Measurements from ENCODE around the gene MAMDC2. TPM values are rescaled to one million over a fixed set of nuclear protein-coding genes. Genes with fewer than 3 reads are reported as not detected.

The MAMDC2 gene
- total and polyA plus RNA-seq, 12 donors: 0.83 to 15.7 (median 5.0) TPM

DNA sequence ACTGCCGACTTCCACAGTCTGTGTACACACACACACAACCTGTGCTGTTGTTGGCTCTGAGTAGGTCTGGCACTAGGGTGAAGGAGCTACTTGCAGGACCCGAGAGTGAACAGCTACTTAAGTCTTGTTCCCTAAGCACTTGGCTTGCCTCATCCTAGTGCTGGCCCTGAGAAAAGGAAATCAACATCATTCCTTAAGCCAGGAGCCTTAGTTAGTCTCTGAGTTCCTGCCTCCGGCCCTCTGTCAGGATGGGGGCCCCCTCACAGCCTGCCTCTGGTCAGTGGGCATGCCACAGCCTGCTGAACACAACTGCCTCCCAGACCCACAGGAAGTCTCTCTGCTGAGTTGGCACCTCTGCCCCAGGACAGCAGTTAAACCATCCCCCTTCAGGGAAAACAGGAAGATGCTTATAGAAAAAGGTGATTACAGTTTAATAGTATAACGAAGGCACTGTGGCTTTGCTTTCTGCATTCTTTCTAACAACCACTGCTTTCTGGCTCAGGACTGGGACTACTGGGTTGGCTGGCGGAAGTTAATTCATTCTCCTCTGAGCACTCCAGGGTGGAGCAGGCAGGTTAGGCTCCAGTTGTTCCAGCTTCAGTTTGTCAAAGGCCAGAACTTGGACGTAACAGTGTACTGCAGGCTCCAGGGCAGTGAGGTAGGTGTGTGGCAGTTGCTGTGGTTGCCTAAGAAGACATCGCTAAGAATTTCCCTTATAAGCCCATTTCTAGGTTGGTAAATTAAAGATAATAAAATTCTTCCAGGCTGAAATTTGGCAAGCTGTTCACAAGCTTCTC, 2.8 kb downstream of the MAMDC2 start:
- Histone ChIP-seq H3K4me3 (no peak overlapping the region), H3K9me3 (replicated peaks in 1 of 3) (no peaks in the 10 kb centered on the region), H3K27ac (peak overlapping the region in 2 of 5 donors; percentile 13 to 52), H3K36me3 (replicated peaks in 1 of 2) (no peaks in the 10 kb centered on the region), H3K4me1 (replicated peaks in 1 of 2) (peaks cover 0 to 41% of the 10 kb centered on the region in 2 donors), H3K27me3 (no peaks in the 10 kb centered on the region)
- TF ChIP-seq, protein P1, sequence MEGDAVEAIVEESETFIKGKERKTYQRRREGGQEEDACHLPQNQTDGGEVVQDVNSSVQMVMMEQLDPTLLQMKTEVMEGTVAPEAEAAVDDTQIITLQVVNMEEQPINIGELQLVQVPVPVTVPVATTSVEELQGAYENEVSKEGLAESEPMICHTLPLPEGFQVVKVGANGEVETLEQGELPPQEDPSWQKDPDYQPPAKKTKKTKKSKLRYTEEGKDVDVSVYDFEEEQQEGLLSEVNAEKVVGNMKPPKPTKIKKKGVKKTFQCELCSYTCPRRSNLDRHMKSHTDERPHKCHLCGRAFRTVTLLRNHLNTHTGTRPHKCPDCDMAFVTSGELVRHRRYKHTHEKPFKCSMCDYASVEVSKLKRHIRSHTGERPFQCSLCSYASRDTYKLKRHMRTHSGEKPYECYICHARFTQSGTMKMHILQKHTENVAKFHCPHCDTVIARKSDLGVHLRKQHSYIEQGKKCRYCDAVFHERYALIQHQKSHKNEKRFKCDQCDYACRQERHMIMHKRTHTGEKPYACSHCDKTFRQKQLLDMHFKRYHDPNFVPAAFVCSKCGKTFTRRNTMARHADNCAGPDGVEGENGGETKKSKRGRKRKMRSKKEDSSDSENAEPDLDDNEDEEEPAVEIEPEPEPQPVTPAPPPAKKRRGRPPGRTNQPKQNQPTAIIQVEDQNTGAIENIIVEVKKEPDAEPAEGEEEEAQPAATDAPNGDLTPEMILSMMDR (IDR thresholded peaks at IDR 0.05): no peak
- no peak for TF ChIP-seq POLR2A (IDR thresholded peaks at IDR 0.05)
- intact Hi-C loops (cut with DNase I): no loop called here
- 49 to 72% (median 64%) methylated on average over 6 to 7 of the region's 7 CpGs for WGBS, 4 donors
- DNase-seq: peak in 1 of 7 donors; percentile 13

GRCh38 chr9:70049236-70049635, 5.6 kb downstream of the MAMDC2 start:
- 50 to 55% (median 51%) methylated on average over 4 of the region's 4 CpGs for WGBS, 4 donors
- intact Hi-C loops (cut with DNase I): no loop called here
- Histone ChIP-seq H3K9me3 (replicated peaks in 1 of 3) (no peaks in the 10 kb centered on the region), H3K36me3 (replicated peaks in 1 of 2) (no peaks in the 10 kb centered on the region), H3K27me3 (no peaks in the 10 kb centered on the region), H3K4me1 (replicated peaks in 1 of 2) (peaks cover 0 to 35% of the 10 kb centered on the region in 2 donors), H3K27ac (peak overlapping the region in 3 of 5 donors; percentile 55 to 73 (median 68)), H3K4me3 (no peak overlapping the region)
- peak; percentile 56 to 84 (median 68) for DNase-seq
- TF ChIP-seq, protein P1 (IDR thresholded peaks at IDR 0.05): no peak
- TF ChIP-seq POLR2A (IDR thresholded peaks at IDR 0.05): no peak

GRCh38 chr9:70049672-70050271, 6.1 kb downstream of the MAMDC2 start:
- Histone ChIP-seq H3K27me3 (no peaks in the 10 kb centered on the region), H3K4me3 (no peak overlapping the region), H3K9me3 (replicated peaks in 1 of 3) (no peaks in the 10 kb centered on the region), H3K4me1 (replicated peaks in 1 of 2) (peaks cover 0 to 35% of the 10 kb centered on the region in 2 donors), H3K36me3 (replicated peaks in 1 of 2) (no peaks in the 10 kb centered on the region), H3K27ac (peak overlapping the region in 3 of 5 donors; percentile 55 to 73 (median 68))
- WGBS, 4 donors: 67 to 69% (median 68%) methylated on average over 5 to 6 of the region's 6 CpGs
- TF ChIP-seq POLR2A (IDR thresholded peaks at IDR 0.05): no peak
- TF ChIP-seq, protein P1 (IDR thresholded peaks at IDR 0.05): no peak
- peak; percentile 32 to 86 (median 58) for DNase-seq
- intact Hi-C loops (cut with DNase I): no loop called here

- H3K36me3 ChIP-seq (replicated peaks in 1 of 2): no peaks in the 10 kb centered on the region
- 80 to 100% (median 92%) methylated on average over 1 of the region's 1 CpG for WGBS, 4 donors
- intact Hi-C loops (cut with DNase I): no loop called here
- H3K9me3 ChIP-seq (replicated peaks in 1 of 3): no peaks in the 10 kb centered on the region
- peaks cover 0 to 28% of the 10 kb centered on the region in 2 donors for H3K4me1 ChIP-seq (replicated peaks in 1 of 2)
- TF ChIP-seq, protein P1 (IDR thresholded peaks at IDR 0.05): no peak
- TF ChIP-seq POLR2A (IDR thresholded peaks at IDR 0.05): no peak
- DNase-seq: no peak
- H3K4me3 ChIP-seq: no peak overlapping the region
- no peaks in the 10 kb centered on the region for H3K27me3 ChIP-seq
- H3K27ac ChIP-seq: no peak overlapping the region
These were observed 9.1 kb downstream of the MAMDC2 start for GRCh38 chr9:70052768-70053167.

Measured in adrenal gland (tissue), 12 donors.